Activated effector memory CD4-positive, alpha-beta T cell treated with Interleukin-2 at 50 U/mL for 16 hours (primary cell): ENCODE data around the gene GPR17.

Experiments used
- DNase-seq: peaks from one replicate; pipeline ENCODE4 v3.0.0-alpha.2; 2020

The GPR17 gene

GRCh38 chr2:127630864-127631540, 15.0 kb upstream of the GPR17 start:
- no peak for DNase-seq

GRCh38 chr2:127631541-127631996, 14.4 kb upstream of the GPR17 start:
- no peak for DNase-seq

GRCh38 chr2:127631997-127632581, 13.9 kb upstream of the GPR17 start:
- no peak for DNase-seq

- no peak for DNase-seq
These were observed 13.1 kb upstream of the GPR17 start for GRCh38 chr2:127632592-127633489.

- DNase-seq, result no peak
These were observed 12.3 kb upstream of the GPR17 start for GRCh38 chr2:127633556-127634065.

GRCh38 chr2:127634066-127634617, 11.8 kb upstream of the GPR17 start:
- DNase-seq, result no peak

GRCh38 chr2:127634626-127635379, 11.2 kb upstream of the GPR17 start:
- DNase-seq, result no peak

GRCh38 chr2:127635380-127636237, 10.3 kb upstream of the GPR17 start:
- DNase-seq, result no peak

- no peak for DNase-seq
These were observed 9.4 kb upstream of the GPR17 start for GRCh38 chr2:127636248-127637235.

GRCh38 chr2:127637236-127637630, 8.7 kb upstream of the GPR17 start:
- no peak for DNase-seq

GRCh38 chr2:127637725-127638252, 8.2 kb upstream of the GPR17 start:
- no peak for DNase-seq

GRCh38 chr2:127638361-127639110, 7.4 kb upstream of the GPR17 start:
- DNase-seq, result no peak

- no peak for DNase-seq
These were observed 6.9 kb upstream of the GPR17 start for GRCh38 chr2:127639111-127639474.

- DNase-seq, result peak; percentile 16
These were observed 5.6 kb upstream of the GPR17 start for GRCh38 chr2:127640082-127641072.

GRCh38 chr2:127641133-127641532, 4.8 kb upstream of the GPR17 start:
- no peak for DNase-seq

- peak; percentile 49 for DNase-seq
These were observed 4.0 kb upstream of the GPR17 start for GRCh38 chr2:127641846-127642507.

GRCh38 chr2:127642706-127643438, 3.1 kb upstream of the GPR17 start:
- DNase-seq, result no peak
